Nephron (organoid): ENCODE measurements around the gene ABCG1.

ENCODE experiments used
- H3K27ac Mint-ChIP-seq, 3 experiments: 2 replicates each; pipeline ENCODE4 v1.8.0; 2020; ENCODE audit warnings: mixed read lengths in 3 of 3, mild to moderate bottlenecking in 2 of 3, moderate library complexity in 1 of 3
- H3K27me3 Mint-ChIP-seq: 2 replicates; pipeline ENCODE4 v1.8.0; 2021; ENCODE audit warnings: low read depth, mild to moderate bottlenecking, moderate library complexity, mixed read lengths
- H3K36me3 Mint-ChIP-seq: 2 replicates; pipeline ENCODE4 v1.8.0; 2020; ENCODE audit warnings: low read depth, mixed read lengths
- H3K4me1 Mint-ChIP-seq: 2 replicates; pipeline ENCODE4 v1.8.0; 2020; ENCODE audit warnings: mixed read lengths
- H3K4me3 Mint-ChIP-seq, 3 experiments: 2 replicates each; pipeline ENCODE4 v1.8.0; 2020; ENCODE audit warnings: mild to moderate bottlenecking in 3 of 3, mixed read lengths in 3 of 3, moderate library complexity in 2 of 3
- H3K9me3 Mint-ChIP-seq: 2 replicates; pipeline ENCODE4 v1.8.0; 2020; ENCODE audit warnings: mixed read lengths
- TF ChIP-seq, protein P1 (sequence below), 3 experiments: fragments of 200-600 bp; sonication (generic); IDR thresholded peaks; one replicate each; pipeline ENCODE4 v1.5.0; 2021; ENCODE audit warnings: antibody characterized with exemption in 3 of 3; ENCODE audit not compliant: unreplicated experiment in 3 of 3

The ABCG1 gene

DNA sequence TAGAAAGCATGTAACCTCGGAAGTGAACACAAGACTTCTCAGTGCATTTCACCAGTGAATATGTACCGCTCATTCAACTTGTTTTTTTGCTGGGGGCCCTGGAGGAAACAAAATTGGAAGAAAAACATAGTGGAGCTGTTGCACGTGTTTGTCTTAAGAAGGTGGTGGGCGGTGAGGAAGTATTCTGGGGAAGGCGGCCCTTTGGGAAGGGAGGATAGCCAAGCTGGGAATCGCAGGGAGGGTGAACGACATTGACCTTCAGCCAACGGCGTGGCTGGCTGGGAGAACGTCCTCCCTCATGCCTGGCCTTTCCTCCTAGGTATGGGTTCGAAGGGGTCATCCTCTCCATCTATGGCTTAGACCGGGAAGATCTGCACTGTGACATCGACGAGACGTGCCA, 76.9 kb downstream of the ABCG1 start:
- peaks cover 10% of the 10 kb centered on the region for H3K4me1 Mint-ChIP-seq
- TF ChIP-seq, protein P1, sequence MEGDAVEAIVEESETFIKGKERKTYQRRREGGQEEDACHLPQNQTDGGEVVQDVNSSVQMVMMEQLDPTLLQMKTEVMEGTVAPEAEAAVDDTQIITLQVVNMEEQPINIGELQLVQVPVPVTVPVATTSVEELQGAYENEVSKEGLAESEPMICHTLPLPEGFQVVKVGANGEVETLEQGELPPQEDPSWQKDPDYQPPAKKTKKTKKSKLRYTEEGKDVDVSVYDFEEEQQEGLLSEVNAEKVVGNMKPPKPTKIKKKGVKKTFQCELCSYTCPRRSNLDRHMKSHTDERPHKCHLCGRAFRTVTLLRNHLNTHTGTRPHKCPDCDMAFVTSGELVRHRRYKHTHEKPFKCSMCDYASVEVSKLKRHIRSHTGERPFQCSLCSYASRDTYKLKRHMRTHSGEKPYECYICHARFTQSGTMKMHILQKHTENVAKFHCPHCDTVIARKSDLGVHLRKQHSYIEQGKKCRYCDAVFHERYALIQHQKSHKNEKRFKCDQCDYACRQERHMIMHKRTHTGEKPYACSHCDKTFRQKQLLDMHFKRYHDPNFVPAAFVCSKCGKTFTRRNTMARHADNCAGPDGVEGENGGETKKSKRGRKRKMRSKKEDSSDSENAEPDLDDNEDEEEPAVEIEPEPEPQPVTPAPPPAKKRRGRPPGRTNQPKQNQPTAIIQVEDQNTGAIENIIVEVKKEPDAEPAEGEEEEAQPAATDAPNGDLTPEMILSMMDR (IDR thresholded peaks at IDR 0.05; ENCODE audit: unreplicated experiment in 3 of 3): no peak
- H3K4me3 Mint-ChIP-seq: no peak overlapping the region
- no peaks in the 10 kb centered on the region for H3K36me3 Mint-ChIP-seq
- H3K27me3 Mint-ChIP-seq: peaks cover 15% of the 10 kb centered on the region
- no peaks in the 10 kb centered on the region for H3K9me3 Mint-ChIP-seq
- no peak overlapping the region for H3K27ac Mint-ChIP-seq

DNA sequence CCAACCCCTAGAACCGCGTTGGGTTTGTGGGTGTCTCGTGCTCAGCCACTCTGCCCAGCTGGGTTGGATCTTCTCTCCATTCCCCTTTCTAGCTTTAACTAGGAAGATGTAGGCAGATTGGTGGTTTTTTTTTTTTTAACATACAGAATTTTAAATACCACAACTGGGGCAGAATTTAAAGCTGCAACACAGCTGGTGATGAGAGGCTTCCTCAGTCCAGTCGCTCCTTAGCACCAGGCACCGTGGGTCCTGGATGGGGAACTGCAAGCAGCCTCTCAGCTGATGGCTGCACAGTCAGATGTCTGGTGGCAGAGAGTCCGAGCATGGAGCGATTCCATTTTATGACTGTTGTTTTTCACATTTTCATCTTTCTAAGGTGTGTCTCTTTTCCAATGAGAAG, 77.6 kb downstream of the ABCG1 start:
- Mint-ChIP-seq H3K4me1 (peaks cover 10% of the 10 kb centered on the region), H3K27ac (no peak overlapping the region), H3K27me3 (peaks cover 15% of the 10 kb centered on the region), H3K4me3 (no peak overlapping the region), H3K9me3 (no peaks in the 10 kb centered on the region), H3K36me3 (no peaks in the 10 kb centered on the region)
- TF ChIP-seq, protein P1 (IDR thresholded peaks at IDR 0.05; ENCODE audit: unreplicated experiment in 3 of 3): no peak

DNA sequence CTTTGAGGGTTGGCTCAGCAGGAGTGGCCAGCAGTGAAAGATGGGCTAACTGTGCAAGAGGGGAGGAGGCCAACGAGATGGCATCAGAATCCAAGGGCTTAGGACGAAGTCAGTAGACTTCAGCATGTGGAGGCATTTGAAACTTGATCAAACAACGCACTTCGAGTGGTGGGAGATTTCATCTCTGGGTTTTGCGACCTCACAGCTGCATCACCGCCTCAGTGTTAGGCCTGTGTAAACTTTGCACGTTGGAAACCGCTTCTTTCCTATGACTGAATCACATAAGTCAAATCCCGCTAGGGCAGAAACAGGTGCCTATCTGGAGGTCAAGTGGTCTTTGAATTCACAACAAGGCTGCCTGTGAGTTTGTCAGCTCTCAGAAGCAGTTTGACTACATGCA, 78.4 kb downstream of the ABCG1 start:
- Mint-ChIP-seq H3K27ac (no peak overlapping the region), H3K27me3 (peaks cover 15% of the 10 kb centered on the region), H3K4me3 (no peak overlapping the region), H3K9me3 (no peaks in the 10 kb centered on the region), H3K4me1 (peaks cover 10% of the 10 kb centered on the region), H3K36me3 (no peaks in the 10 kb centered on the region)
- TF ChIP-seq, protein P1 (IDR thresholded peaks at IDR 0.05; ENCODE audit: unreplicated experiment in 3 of 3): no peak

DNA sequence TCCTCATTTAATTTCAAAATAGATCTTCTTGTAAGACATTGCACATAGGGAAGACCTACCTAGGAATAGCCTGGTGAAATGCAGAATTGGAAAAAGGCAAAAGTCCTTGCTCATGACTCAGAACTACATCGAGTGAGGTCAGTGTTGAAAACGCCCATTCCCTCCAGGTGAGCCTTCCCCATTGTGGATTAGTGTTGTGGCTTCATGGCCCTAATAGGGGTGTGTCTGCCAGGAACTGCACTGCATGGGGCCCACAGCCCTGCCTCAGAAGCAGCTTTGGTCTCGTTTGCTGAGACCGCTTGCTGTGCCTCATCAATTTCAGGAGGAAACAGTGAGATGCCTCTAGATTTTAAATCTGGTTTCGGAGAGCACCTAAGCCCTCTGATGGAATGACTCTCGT, 79.3 kb downstream of the ABCG1 start:
- no peak overlapping the region for H3K4me3 Mint-ChIP-seq
- H3K27me3 Mint-ChIP-seq: peaks cover 15% of the 10 kb centered on the region
- H3K9me3 Mint-ChIP-seq: no peaks in the 10 kb centered on the region
- H3K36me3 Mint-ChIP-seq: no peaks in the 10 kb centered on the region
- H3K4me1 Mint-ChIP-seq: peaks cover 10% of the 10 kb centered on the region
- TF ChIP-seq, protein P1 (IDR thresholded peaks at IDR 0.05; ENCODE audit: unreplicated experiment in 3 of 3): no peak
- H3K27ac Mint-ChIP-seq: no peak overlapping the region

DNA sequence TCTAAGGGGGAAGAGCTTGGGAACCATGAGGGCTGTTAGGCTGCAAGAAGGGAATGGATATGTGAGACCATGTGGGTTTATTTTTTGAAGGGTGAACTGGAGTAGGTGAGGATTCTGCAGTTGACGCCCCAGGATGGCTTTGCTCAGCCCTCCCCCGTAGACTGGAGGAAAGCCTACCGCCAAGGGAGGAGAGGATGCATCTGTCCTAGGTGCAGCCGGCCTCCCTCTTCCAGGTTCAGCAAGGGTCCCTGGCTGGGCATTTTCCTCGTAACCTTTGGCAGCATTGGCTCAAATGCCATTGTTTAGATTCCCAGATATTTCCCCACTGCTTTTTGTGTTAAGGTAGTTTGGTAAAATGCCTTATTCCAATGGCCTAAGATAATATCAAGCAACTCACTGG, 79.7 kb downstream of the ABCG1 start:
- TF ChIP-seq, protein P1 (IDR thresholded peaks at IDR 0.05; ENCODE audit: unreplicated experiment in 3 of 3): no peak
- no peak overlapping the region for H3K4me3 Mint-ChIP-seq
- no peaks in the 10 kb centered on the region for H3K9me3 Mint-ChIP-seq
- H3K36me3 Mint-ChIP-seq: no peaks in the 10 kb centered on the region
- no peak overlapping the region for H3K27ac Mint-ChIP-seq
- peaks cover 15% of the 10 kb centered on the region for H3K27me3 Mint-ChIP-seq
- peaks cover 10% of the 10 kb centered on the region for H3K4me1 Mint-ChIP-seq

DNA sequence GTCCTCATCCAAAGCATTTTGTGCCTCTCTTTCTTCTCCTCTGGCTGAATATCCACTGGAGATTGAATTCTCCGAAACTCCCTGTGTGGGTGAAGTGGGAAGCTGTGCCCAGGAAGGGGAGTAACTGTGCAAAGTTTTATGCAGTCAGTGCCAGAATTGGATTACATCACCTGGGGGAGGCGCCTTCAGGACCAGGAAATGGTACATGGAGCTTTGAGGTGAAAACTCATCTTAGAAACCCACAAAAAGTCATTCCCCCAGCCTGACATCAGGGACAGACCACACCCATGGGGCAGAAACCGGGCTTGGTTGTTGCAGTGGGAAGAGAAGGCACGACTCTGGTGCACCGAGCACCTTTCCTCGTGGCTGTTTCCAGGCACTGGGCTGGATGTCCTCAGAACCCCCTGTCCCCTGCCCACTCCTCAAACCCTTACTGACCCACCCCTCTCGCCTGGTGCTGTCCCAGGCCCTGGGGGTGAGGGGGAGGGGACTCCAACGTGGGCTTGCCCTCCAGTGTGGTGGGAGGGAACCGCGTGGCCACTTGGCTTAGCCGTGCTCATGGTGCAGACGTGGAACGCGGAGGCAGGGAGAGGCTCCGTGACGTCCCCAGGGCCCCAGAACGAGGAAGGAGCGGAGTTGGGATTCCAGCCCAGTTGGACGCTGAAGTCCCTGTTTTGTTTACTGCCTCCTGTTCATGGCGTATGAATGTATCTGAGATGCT, 80.5 kb downstream of the ABCG1 start:
- H3K27ac Mint-ChIP-seq: no peak overlapping the region
- no peak overlapping the region for H3K4me3 Mint-ChIP-seq
- H3K4me1 Mint-ChIP-seq: peaks cover 10% of the 10 kb centered on the region
- TF ChIP-seq, protein P1 (IDR thresholded peaks at IDR 0.05; ENCODE audit: unreplicated experiment in 3 of 3): no peak
- peaks cover 15% of the 10 kb centered on the region for H3K27me3 Mint-ChIP-seq
- no peaks in the 10 kb centered on the region for H3K9me3 Mint-ChIP-seq
- H3K36me3 Mint-ChIP-seq: no peaks in the 10 kb centered on the region
